ENCODE measurements around the gene HOXB2.

HOXB2 gene

GRCh38 chr17:48517478-48517877 lies 27.4 kb downstream of the HOXB2 start:
- DNase-seq (ENCODE audit: low read depth), result peak; percentile 30
- no peak for TF ChIP-seq CTCF (IDR thresholded peaks at IDR 0.05; ENCODE audit: low read depth, low read length, missing control alignments)
- no peak overlapping the region for H3K4me3 ChIP-seq (ENCODE audit: low read depth, low read length)

GRCh38 chr17:48515925-48516900 lies 28.7 kb downstream of the HOXB2 start:
- no peak for TF ChIP-seq CTCF (IDR thresholded peaks at IDR 0.05; ENCODE audit: low read depth, low read length, missing control alignments)
- no peak overlapping the region for H3K4me3 ChIP-seq (ENCODE audit: low read depth, low read length)
- no peak for DNase-seq (ENCODE audit: low read depth)

- DNase-seq (ENCODE audit: low read depth), result no peak
- no peak overlapping the region for H3K4me3 ChIP-seq (ENCODE audit: low read depth, low read length)
- no peak for TF ChIP-seq CTCF (IDR thresholded peaks at IDR 0.05; ENCODE audit: low read depth, low read length, missing control alignments)
These were observed 30.4 kb downstream of the HOXB2 start for GRCh38 chr17:48514477-48514876.

- no peak for DNase-seq (ENCODE audit: low read depth)
These were observed 31.0 kb downstream of the HOXB2 start for GRCh38 chr17:48513666-48514455.

GRCh38 chr17:48513097-48513496 lies 31.8 kb downstream of the HOXB2 start:
- DNase-seq (ENCODE audit: low read depth), result no peak
- no peak for TF ChIP-seq CTCF (IDR thresholded peaks at IDR 0.05; ENCODE audit: low read depth, low read length, missing control alignments)

More at GRCh38 chr17:48513666-48514455, 31.0 kb downstream of the HOXB2 start:
- no peak for TF ChIP-seq CTCF (IDR thresholded peaks at IDR 0.05; ENCODE audit: low read depth, low read length, missing control alignments)
- H3K4me3 ChIP-seq (ENCODE audit: low read depth, low read length), result no peak overlapping the region

GRCh38 chr17:48510761-48511604 lies 33.9 kb downstream of the HOXB2 start:
- no peak for TF ChIP-seq CTCF (IDR thresholded peaks at IDR 0.05; ENCODE audit: low read depth, low read length, missing control alignments)
- DNase-seq (ENCODE audit: low read depth), result peak; percentile 59
- no peak overlapping the region for H3K4me3 ChIP-seq (ENCODE audit: low read depth, low read length)

More at GRCh38 chr17:48513097-48513496, 31.8 kb downstream of the HOXB2 start:
- no peak overlapping the region for H3K4me3 ChIP-seq (ENCODE audit: low read depth, low read length)

Measured in GM12864 (cell line).